Measurements from ENCODE around the gene ANGPTL4.

GRCh38 chr19:8412783-8413628, 49.1 kb downstream of the ANGPTL4 start, which contains the start of gene MARCHF2:
- TF ChIP-seq TAF1 (CRISPR knock-in tag; IDR thresholded peaks at IDR 0.05), result no peak
- no peak for TF ChIP-seq ZBTB38 (CRISPR knock-in tag; IDR thresholded peaks at IDR 0.05)
- no peak for TF ChIP-seq ZNF580 (CRISPR knock-in tag; IDR thresholded peaks at IDR 0.05; ENCODE audit: borderline replicate concordance, low read depth)
- no peak for TF ChIP-seq ZNF441 (CRISPR knock-in tag; IDR thresholded peaks at IDR 0.05; ENCODE audit: borderline replicate concordance)
- TF ChIP-seq CTCF (CRISPR knock-in tag; IDR thresholded peaks at IDR 0.05), result peak; percentile 70
